ENCODE results near the gene PGC. TPM values are rescaled to one million over a fixed set of nuclear protein-coding genes. Genes with fewer than 3 reads are reported as not detected.

Gene PGC
- total RNA-seq, 1 experiment from 2014 or later, result not detected

GRCh38 chr6:41746107-41746506, 1.1 kb downstream of the PGC start:
- DNase-seq (ENCODE audit: low read depth), result no peak

GRCh38 chr6:41744236-41744787, 2.9 kb downstream of the PGC start:
- DNase-seq (ENCODE audit: low read depth), result no peak

DNA sequence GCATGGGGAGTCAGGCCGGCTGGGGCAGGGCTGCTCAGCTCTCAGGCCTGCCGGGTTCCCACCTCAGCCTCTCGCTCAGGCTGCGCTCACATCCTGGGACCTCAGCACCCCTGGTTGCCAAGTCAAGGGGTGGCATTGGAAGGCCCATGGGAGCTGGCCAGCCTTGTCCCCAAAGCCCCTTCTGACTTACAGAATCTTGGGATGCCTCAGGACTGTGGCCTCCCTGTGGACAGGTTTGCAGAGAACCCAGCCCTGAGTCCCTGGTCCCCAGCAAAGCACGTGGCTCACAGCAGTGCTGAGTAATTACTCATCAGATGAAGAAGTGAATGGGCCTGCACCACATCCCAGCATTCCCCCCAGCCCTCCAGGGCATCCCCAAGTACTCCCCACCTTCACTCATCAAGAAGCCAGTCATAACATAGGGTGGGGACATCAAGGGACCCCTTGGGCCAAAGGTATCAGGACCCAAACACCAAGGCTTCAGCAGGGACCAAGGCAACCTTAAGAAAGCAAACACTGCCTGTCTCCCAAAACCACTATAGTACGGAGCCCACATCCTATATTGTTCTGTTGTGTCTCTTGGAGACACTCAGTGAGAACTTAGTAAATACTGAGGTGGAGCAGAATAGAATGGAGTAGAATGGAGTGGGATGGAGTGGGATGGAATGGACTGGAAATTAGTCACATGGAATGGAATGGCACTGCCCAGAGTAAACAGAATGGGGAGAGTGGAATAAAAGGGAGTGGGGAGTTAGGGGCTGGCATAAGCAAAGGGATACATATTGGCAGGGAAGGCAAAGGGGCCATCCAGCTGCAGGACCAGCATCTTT, 3.6 kb downstream of the PGC start:
- no peak for DNase-seq (ENCODE audit: low read depth)

- no peak for DNase-seq (ENCODE audit: low read depth)
These were observed 5.3 kb downstream of the PGC start for GRCh38 chr6:41741625-41742490.

- DNase-seq (ENCODE audit: low read depth), result no peak
These were observed 6.6 kb downstream of the PGC start for GRCh38 chr6:41740366-41741162.

GRCh38 chr6:41739041-41739440, 8.2 kb downstream of the PGC start:
- DNase-seq (ENCODE audit: low read depth), result no peak

DNA sequence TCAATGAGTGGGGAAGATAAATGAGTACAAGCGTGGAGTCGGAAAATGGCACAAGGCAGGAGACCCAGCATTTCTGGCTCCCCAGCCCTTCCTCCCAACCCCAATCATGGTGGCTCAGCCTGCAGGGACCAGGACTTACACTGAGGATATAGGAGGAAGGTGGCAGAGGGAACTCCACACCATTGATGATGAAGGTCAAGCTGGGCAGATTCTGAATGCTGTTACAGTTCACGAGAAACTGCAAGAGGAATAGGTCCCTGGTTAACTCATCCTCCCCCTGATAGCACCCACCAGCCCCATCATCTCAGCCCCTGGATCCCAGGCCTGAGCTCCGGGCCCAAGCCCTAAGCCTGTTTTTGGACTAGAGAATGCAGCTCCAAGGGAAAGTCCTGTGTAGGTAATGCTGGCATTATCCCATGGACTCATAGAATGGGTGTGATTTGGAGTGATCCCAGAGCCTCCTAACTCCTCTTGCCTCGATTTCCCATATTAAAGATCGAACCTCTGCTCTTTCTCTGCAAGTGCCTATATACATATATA, 9.5 kb downstream of the PGC start:
- DNase-seq (ENCODE audit: low read depth), result no peak

DNA sequence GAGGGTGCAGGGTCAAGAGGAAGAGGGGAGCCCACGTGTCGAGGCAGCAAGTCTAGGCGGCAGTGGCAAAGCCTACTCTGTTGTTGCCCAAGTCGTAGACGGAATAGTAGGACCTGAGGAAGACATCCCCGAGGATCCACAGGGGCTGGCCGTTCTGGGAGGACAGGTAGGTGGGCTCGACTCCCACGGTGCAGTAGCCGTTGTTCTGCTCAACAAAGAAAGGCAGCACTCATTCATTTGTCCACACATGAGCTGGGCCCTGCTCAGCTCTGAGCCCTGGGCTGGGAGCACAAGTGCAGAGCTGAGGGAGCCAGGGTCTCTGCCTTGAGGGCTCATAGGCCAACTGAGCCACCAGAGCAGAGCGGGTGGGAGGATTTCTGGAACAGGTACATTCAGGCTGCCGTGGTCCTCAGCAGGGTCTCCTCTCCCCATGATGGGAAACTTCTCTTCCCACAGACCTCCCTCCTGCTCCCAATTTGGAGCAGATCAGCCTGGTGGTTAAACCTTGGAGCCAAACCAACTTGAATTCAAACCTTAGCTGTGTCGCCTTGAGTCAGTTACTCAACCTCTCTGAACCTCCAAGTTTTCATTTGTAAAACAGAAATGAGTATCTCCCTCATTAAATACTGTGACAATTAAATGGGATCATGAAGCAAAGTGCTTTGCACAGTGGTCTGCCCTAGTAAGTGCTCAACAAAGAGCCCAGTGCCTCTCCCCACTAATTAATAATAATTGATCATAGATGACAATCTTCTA, 10.2 kb downstream of the PGC start:
- no peak for DNase-seq (ENCODE audit: low read depth)

GRCh38 chr6:41736186-41736733, 10.9 kb downstream of the PGC start:
- DNase-seq (ENCODE audit: low read depth), result no peak

- DNase-seq (ENCODE audit: low read depth), result peak; percentile 92
These were observed 11.6 kb downstream of the PGC start, which contains the start of gene TFEB for GRCh38 chr6:41735427-41736185. Gene TFEB (minus strand): TSS chr6:41735608. CDS start chr6:41691213, 44,395 bp downstream.

DNA sequence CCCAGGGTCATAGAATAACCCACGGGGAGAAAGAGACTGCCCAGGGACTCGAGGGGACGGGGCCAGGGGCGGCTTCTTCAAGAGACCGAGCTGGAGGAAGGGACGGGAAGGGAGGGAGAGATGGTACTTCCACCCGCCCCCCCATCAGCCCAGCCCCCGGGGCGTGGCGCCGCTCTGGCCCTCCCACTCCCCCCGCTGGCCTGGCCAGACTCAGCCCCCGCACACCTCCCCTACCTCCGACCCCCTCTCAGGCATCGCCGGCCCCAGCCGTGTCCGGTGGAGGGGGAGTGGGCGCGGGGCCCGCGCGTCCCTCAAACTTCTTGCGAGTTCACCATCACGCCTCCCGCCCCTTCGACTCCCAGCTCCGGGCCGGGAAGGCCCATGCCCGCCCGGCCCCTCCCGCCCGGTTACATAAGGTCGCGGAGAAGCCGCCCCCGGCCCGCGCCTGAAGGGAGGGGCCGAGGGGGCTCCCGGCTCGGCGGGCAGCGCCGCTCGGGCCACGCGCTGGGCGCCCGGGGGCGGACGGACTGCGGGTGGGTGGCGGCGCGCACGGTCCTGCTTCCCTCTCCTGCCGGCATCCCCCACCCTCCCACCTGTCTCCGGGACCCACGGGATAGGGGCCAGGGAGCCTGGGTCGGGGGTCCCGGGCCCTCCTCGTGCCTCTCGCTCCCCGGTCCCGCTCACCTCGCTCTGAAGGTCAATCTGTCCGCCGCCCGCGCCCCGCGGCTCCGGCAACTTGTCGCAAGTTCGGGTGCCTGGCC, 12.4 kb downstream of the PGC start:
- DNase-seq (ENCODE audit: low read depth), result peak; percentile 81

- peak; percentile 82 for DNase-seq (ENCODE audit: low read depth)
These were observed 13.2 kb downstream of the PGC start for GRCh38 chr6:41733707-41734665.

GRCh38 chr6:41733360-41733706, 13.9 kb downstream of the PGC start:
- DNase-seq (ENCODE audit: low read depth), result no peak

DNA sequence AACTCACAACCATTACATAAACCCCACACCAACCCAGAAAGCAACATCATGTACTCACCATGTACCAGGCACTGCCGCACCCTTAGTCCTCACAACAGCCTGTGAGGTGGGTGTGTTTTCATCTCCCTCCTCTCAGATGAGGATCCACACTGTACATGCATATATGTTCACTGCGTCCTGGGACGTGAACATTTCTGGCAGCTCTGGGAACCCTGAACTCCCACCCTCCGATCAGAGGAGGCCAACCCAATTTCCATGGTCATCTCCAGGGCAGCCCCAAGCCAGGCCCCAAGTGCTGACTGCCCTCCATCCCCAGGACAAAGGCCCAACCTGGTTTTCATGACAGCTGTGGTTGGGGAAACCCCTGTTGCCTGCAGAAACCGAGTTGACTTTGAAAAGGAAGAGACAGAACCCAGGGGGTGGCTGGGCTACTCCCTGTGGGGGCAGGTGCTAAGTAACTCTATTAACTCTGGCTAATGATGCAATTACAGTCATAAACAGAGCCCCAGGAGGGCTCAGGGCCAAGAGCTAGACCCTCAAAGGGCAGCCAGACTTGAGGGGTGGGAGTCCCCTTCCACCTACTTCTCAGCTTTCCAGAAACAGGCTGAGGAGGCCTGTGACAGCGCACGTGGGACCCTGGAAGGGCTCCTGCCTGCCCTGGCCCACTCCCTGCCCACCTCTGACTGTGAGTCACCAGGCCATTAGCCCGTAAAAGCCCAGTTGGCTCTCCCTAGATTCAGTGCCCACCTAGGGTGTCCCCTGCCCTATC, 14.4 kb downstream of the PGC start:
- DNase-seq (ENCODE audit: low read depth), result peak; percentile 55

- DNase-seq (ENCODE audit: low read depth), result no peak
These were observed 15.0 kb downstream of the PGC start for GRCh38 chr6:41732149-41732548.

DNA sequence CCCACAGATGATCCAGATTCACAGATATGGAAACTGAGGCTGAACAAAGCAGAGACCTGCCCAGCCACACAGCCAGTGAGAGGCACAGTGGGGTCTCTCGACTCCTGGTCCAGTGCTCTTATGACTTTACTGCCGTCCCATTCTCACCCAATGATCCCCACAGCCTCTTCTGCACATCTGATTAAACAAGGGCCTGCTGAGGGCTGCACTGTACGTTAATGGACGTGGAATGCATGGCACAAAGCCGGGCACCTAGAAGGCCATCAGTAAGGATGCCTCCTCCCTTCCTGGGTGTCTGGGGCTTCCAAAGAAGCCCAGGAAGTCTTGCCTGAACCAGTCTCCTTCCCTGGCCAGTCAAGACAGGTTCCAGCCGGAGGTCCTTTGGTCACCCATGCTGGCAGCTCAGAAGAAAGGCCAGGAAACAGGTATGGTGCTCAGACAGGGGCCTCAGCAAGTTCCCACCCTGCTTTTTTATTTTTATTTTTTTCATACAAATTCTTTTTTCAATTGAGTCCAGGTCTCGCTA, 15.6 kb downstream of the PGC start:
- DNase-seq (ENCODE audit: low read depth), result no peak

Data from M059J (cell line).